Measurements from ENCODE around the gene TPK1. TPM values are rescaled to one million over a fixed set of nuclear protein-coding genes. Genes with fewer than 3 reads are reported as not detected.

The TPK1 gene
- total RNA-seq, 1 donor from 2014 or later: 0.77 TPM

- DNase-seq (ENCODE audit: low spot score): no peak
- Mint-ChIP-seq H3K36me3 (ENCODE audit: low read depth, unreplicated experiment) (no peaks in the 10 kb centered on the region), H3K27ac (ENCODE audit: unreplicated experiment) (no peak overlapping the region), H3K4me1 (ENCODE audit: unreplicated experiment) (no peaks in the 10 kb centered on the region), H3K27me3 (ENCODE audit: unreplicated experiment) (peaks cover 1% of the 10 kb centered on the region), H3K4me3 (ENCODE audit: unreplicated experiment) (no peak overlapping the region), H3K9me3 (ENCODE audit: unreplicated experiment) (no peaks in the 10 kb centered on the region)
- no peak for TF ChIP-seq CTCF (IDR thresholded peaks at IDR 0.05; ENCODE audit: unreplicated experiment)
Measured at GRCh38 chr7:144410441-144410840, 425.4 kb downstream of the TPK1 start.

GRCh38 chr7:144408121-144408520 lies 427.7 kb downstream of the TPK1 start:
- Mint-ChIP-seq H3K27ac (ENCODE audit: unreplicated experiment) (no peak overlapping the region), H3K27me3 (ENCODE audit: unreplicated experiment) (peaks cover 4% of the 10 kb centered on the region), H3K9me3 (ENCODE audit: unreplicated experiment) (no peaks in the 10 kb centered on the region), H3K4me3 (ENCODE audit: unreplicated experiment) (no peak overlapping the region), H3K4me1 (ENCODE audit: unreplicated experiment) (no peaks in the 10 kb centered on the region), H3K36me3 (ENCODE audit: low read depth, unreplicated experiment) (no peaks in the 10 kb centered on the region)
- no peak for DNase-seq (ENCODE audit: low spot score)
- TF ChIP-seq CTCF (IDR thresholded peaks at IDR 0.05; ENCODE audit: unreplicated experiment): no peak

- no peak overlapping the region for H3K4me3 Mint-ChIP-seq (ENCODE audit: unreplicated experiment)
- no peak overlapping the region for H3K27ac Mint-ChIP-seq (ENCODE audit: unreplicated experiment)
- DNase-seq (ENCODE audit: low spot score): no peak
Measured at GRCh38 chr7:144407266-144407931, 428.5 kb downstream of the TPK1 start.

GRCh38 chr7:144404946-144405345 lies 430.9 kb downstream of the TPK1 start:
- H3K9me3 Mint-ChIP-seq (ENCODE audit: unreplicated experiment): no peaks in the 10 kb centered on the region
- no peak for DNase-seq (ENCODE audit: low spot score)
- no peak overlapping the region for H3K27ac Mint-ChIP-seq (ENCODE audit: unreplicated experiment)
- peaks cover 7% of the 10 kb centered on the region for H3K27me3 Mint-ChIP-seq (ENCODE audit: unreplicated experiment)
- no peaks in the 10 kb centered on the region for H3K36me3 Mint-ChIP-seq (ENCODE audit: low read depth, unreplicated experiment)
- no peak for TF ChIP-seq CTCF (IDR thresholded peaks at IDR 0.05; ENCODE audit: unreplicated experiment)
- peaks cover 4% of the 10 kb centered on the region for H3K4me1 Mint-ChIP-seq (ENCODE audit: unreplicated experiment)
- no peak overlapping the region for H3K4me3 Mint-ChIP-seq (ENCODE audit: unreplicated experiment)

More at GRCh38 chr7:144407266-144407931, 428.5 kb downstream of the TPK1 start:
- Mint-ChIP-seq H3K36me3 (ENCODE audit: low read depth, unreplicated experiment) (no peaks in the 10 kb centered on the region), H3K9me3 (ENCODE audit: unreplicated experiment) (no peaks in the 10 kb centered on the region), H3K27me3 (ENCODE audit: unreplicated experiment) (peaks cover 6% of the 10 kb centered on the region), H3K4me1 (ENCODE audit: unreplicated experiment) (no peaks in the 10 kb centered on the region)
- no peak for TF ChIP-seq CTCF (IDR thresholded peaks at IDR 0.05; ENCODE audit: unreplicated experiment)

- no peak for DNase-seq (ENCODE audit: low spot score)
- Mint-ChIP-seq H3K36me3 (ENCODE audit: low read depth, unreplicated experiment) (no peaks in the 10 kb centered on the region), H3K4me1 (ENCODE audit: unreplicated experiment) (peaks cover 4% of the 10 kb centered on the region), H3K27me3 (ENCODE audit: unreplicated experiment) (peaks cover 7% of the 10 kb centered on the region), H3K4me3 (ENCODE audit: unreplicated experiment) (no peak within 1 kb of the TSS), H3K27ac (ENCODE audit: unreplicated experiment) (no peak within 1 kb of the TSS), H3K9me3 (ENCODE audit: unreplicated experiment) (no peaks in the 10 kb centered on the region)
- no peak for TF ChIP-seq CTCF (IDR thresholded peaks at IDR 0.05; ENCODE audit: unreplicated experiment)
Measured at GRCh38 chr7:144403649-144404061, 432.2 kb downstream of the TPK1 start, which contains the start of gene NOBOX. TSS of gene NOBOX (minus strand) at chr7:144403693.
